Measurements from ENCODE around the gene UTF1.

- TF ChIP-seq, protein P1, sequence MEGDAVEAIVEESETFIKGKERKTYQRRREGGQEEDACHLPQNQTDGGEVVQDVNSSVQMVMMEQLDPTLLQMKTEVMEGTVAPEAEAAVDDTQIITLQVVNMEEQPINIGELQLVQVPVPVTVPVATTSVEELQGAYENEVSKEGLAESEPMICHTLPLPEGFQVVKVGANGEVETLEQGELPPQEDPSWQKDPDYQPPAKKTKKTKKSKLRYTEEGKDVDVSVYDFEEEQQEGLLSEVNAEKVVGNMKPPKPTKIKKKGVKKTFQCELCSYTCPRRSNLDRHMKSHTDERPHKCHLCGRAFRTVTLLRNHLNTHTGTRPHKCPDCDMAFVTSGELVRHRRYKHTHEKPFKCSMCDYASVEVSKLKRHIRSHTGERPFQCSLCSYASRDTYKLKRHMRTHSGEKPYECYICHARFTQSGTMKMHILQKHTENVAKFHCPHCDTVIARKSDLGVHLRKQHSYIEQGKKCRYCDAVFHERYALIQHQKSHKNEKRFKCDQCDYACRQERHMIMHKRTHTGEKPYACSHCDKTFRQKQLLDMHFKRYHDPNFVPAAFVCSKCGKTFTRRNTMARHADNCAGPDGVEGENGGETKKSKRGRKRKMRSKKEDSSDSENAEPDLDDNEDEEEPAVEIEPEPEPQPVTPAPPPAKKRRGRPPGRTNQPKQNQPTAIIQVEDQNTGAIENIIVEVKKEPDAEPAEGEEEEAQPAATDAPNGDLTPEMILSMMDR (IDR thresholded peaks at IDR 0.05) = no peak
- no peak for TF ChIP-seq POLR2A (IDR thresholded peaks at IDR 0.05)
- TF ChIP-seq POLR2AphosphoS5 (IDR thresholded peaks at IDR 0.05; ENCODE audit: insufficient read depth in 1 of 2, low read depth in 1 of 2) = no peak
Measured at GRCh38 chr10:133201151-133201947, 28.7 kb upstream of the UTF1 start.

All from vagina (tissue), 2 donors.